Measurements from ENCODE around the gene NT5C3A. TPM values are rescaled to one million over a fixed set of nuclear protein-coding genes. Genes with fewer than 3 reads are reported as not detected.
"Not testable (repeated sequence)": the region's sequence is repeated elsewhere in the genome, so short reads cannot be mapped to it uniquely, and the experiment has no call there.

NT5C3A gene
- total and polyA plus RNA-seq, 8 donors: 21.8 to 45.8 (median 39.0) TPM

DNA sequence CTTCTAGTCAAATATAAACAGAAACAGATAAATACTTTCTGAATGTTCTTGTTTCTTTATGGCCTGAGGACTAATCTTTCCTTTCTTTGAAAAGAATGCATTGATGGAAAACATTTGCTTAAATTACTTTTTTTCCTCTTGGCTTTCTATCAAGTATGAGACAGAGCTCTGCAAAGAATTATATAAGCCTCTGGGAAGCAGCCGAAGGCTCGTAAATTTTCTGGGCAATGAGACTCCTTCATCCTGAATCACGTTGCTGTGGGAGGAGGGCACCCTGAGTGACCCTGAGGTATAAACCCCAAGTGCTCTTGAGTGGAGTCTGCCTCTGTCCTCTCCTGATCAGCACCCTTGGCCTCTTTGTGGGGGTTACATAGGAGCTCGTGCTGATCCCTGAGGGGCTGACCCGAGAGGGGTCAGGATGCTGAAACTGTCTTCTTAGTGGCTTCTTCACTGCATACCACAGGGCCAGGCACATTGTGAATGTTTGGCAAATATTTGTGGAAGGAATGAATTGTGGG is 71.4 kb downstream of the NT5C3A start:
- H3K27me3 ChIP-seq; H3K27ac ChIP-seq; H3K36me3 ChIP-seq; intact Hi-C loops (cut with DNase I); H3K4me1 ChIP-seq; H3K9me3 ChIP-seq; DNase-seq; H3K4me3 ChIP-seq: not testable (repeated sequence)
- ATAC-seq: peak; percentile 23

GRCh38 chr7:32988148-32988547 is 74.4 kb downstream of the NT5C3A start:
- peak overlapping the region in 1 of 2 donors; percentile 35 for H3K27ac ChIP-seq
- H3K4me1 ChIP-seq; intact Hi-C loops (cut with DNase I); DNase-seq; ATAC-seq; H3K27me3 ChIP-seq; H3K9me3 ChIP-seq; H3K4me3 ChIP-seq: not testable (repeated sequence)
- H3K36me3 ChIP-seq: peaks cover 0 to 14% of the 10 kb centered on the region in 2 donors

GRCh38 chr7:32979902-32980301 is 82.7 kb downstream of the NT5C3A start:
- H3K4me3 ChIP-seq; intact Hi-C loops (cut with DNase I); H3K4me1 ChIP-seq; H3K9me3 ChIP-seq; DNase-seq; H3K27me3 ChIP-seq; ATAC-seq; H3K36me3 ChIP-seq; H3K27ac ChIP-seq: not testable (repeated sequence)

GRCh38 chr7:32979246-32979645 is 83.3 kb downstream of the NT5C3A start:
- ATAC-seq; H3K27me3 ChIP-seq; DNase-seq; H3K9me3 ChIP-seq; H3K36me3 ChIP-seq; H3K4me3 ChIP-seq; H3K27ac ChIP-seq; H3K4me1 ChIP-seq; intact Hi-C loops (cut with DNase I): not testable (repeated sequence)

GRCh38 chr7:32977159-32977558 is 85.4 kb downstream of the NT5C3A start:
- DNase-seq; H3K4me3 ChIP-seq; H3K9me3 ChIP-seq; H3K4me1 ChIP-seq; H3K36me3 ChIP-seq; intact Hi-C loops (cut with DNase I); H3K27me3 ChIP-seq; ATAC-seq: not testable (repeated sequence)
- H3K27ac ChIP-seq: peak overlapping the region in 1 of 2 donors; percentile 53

DNA sequence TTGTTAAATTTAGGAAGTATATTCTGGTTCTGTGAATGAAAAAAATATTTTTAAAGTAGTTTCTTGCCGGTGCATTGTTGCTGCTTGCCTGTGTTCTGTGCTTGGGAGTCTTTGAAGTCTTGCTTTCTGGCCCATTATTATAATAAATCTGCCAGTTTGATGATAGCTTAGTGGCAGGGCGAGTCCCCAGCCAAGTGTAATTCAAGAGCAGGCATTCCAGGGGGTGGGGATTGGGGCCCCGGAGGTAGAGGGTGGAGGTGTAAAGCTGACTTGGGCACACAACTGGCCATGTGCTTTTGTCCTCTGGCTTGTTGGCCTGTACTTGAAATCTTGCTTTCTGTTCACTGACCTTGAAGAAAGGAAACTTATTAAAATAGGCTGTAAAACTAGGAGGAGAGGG is 90.6 kb downstream of the NT5C3A start:
- H3K4me1 ChIP-seq; H3K4me3 ChIP-seq; H3K27me3 ChIP-seq; DNase-seq; H3K9me3 ChIP-seq; intact Hi-C loops (cut with DNase I); H3K36me3 ChIP-seq: not testable (repeated sequence)
- H3K27ac ChIP-seq: peak overlapping the region in 1 of 2 donors; percentile 41
- ATAC-seq: peak; percentile 84

- H3K4me3 ChIP-seq; DNase-seq; H3K27me3 ChIP-seq; H3K36me3 ChIP-seq; H3K9me3 ChIP-seq; intact Hi-C loops (cut with DNase I): not testable (repeated sequence)
- Histone ChIP-seq H3K27ac (peak overlapping the region in 1 of 2 donors; percentile 23), H3K4me1 (peaks cover 0 to 12% of the 10 kb centered on the region in 2 donors)
- peak; percentile 12 for ATAC-seq
Measured at GRCh38 chr7:32967268-32967582, 95.4 kb downstream of the NT5C3A start.

- intact Hi-C loops (cut with DNase I); H3K36me3 ChIP-seq; H3K9me3 ChIP-seq; DNase-seq; ATAC-seq; H3K27me3 ChIP-seq; H3K4me3 ChIP-seq: not testable (repeated sequence)
- peaks cover 0 to 12% of the 10 kb centered on the region in 2 donors for H3K4me1 ChIP-seq
- peak overlapping the region in 1 of 2 donors; percentile 23 for H3K27ac ChIP-seq
Measured at GRCh38 chr7:32966489-32967267, 95.9 kb downstream of the NT5C3A start.

DNA sequence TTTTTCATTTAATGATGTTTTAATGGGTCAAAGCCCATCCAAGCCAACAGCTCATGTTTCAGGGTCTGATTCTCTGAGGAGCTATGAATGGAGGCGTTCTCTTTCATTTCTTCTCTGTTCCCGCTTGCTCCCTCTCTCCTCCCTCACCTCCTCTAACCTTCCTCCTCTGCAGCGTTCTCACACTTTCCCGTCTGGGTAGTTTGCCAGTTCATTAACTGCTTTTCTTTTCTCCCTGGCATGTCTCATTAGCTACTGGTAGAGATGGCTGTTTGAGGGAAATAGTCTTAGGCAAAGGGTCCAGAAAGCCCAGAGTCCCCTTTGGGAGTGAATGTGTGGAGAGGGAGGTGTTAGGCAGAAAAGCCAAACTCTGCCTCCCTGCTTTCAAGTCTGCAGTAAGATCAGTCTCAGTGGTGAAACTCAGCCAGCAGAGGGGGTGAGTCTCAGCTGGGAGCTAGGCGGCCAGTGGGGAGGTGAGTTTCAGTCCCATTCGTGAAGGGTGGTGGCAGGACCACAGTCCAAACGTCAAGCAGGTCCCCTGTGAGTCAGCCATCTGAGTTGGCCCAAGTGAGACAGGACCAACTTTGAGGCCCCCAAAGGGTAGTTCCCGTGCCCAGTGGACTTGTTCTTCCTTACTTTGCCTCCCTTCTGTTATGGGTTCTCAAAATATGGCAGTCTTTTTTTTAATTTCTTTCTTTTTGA is 98.0 kb downstream of the NT5C3A start:
- DNase-seq: peak in 1 of 4 donors; percentile 60
- H3K9me3 ChIP-seq; H3K27me3 ChIP-seq; intact Hi-C loops (cut with DNase I); H3K36me3 ChIP-seq; H3K4me3 ChIP-seq: not testable (repeated sequence)
- H3K4me1 ChIP-seq: peaks cover 0 to 12% of the 10 kb centered on the region in 2 donors
- peak overlapping the region in 1 of 2 donors; percentile 26 for H3K27ac ChIP-seq
- peak; percentile 88 for ATAC-seq

Other genes starting within 250 kb of the NT5C3A start
- 10 to 100 TPM; 28.7 to 36.8 TPM for gene KBTBD2, start 171.0 kb downstream of the NT5C3A start, total RNA-seq
- 10 to 100 TPM; 59.2 to 70.4 (median 62.7) TPM for gene KBTBD2, start 171.0 kb downstream of the NT5C3A start, polyA plus RNA-seq (ENCODE audit: insufficient read length in 6 of 6)
- 100 to 1,000 TPM in 1 of 2 donors, 10 to 100 TPM in 1; 91.4 to 130 TPM for gene FKBP9, start 105.3 kb downstream of the NT5C3A start, total RNA-seq
- gene FKBP9, start 105.3 kb downstream of the NT5C3A start, polyA plus RNA-seq (ENCODE audit: insufficient read length in 6 of 6): 100 to 1,000 TPM; 169 to 264 (median 214) TPM
- gene RP9, start 46.6 kb upstream of the NT5C3A start, total RNA-seq: 10 to 100 TPM; 11.3 to 11.5 TPM
- gene RP9, start 46.6 kb upstream of the NT5C3A start, polyA plus RNA-seq (ENCODE audit: insufficient read length in 6 of 6): 10 to 100 TPM; 33.6 to 44.3 (median 35.1) TPM
- 10 to 100 TPM; 18.2 to 22.4 TPM for gene BBS9, start 66.8 kb upstream of the NT5C3A start, total RNA-seq
- gene BBS9, start 66.8 kb upstream of the NT5C3A start, polyA plus RNA-seq (ENCODE audit: insufficient read length in 6 of 6): 10 to 100 TPM; 14.5 to 25.1 (median 19.1) TPM